Measurements from ENCODE around the gene MYBPC1. TPM values are rescaled to one million over a fixed set of nuclear protein-coding genes. Genes with fewer than 3 reads are reported as not detected.

Gene MYBPC1
- total RNA-seq, 1 donor from 2014 or later = not detected

DNA sequence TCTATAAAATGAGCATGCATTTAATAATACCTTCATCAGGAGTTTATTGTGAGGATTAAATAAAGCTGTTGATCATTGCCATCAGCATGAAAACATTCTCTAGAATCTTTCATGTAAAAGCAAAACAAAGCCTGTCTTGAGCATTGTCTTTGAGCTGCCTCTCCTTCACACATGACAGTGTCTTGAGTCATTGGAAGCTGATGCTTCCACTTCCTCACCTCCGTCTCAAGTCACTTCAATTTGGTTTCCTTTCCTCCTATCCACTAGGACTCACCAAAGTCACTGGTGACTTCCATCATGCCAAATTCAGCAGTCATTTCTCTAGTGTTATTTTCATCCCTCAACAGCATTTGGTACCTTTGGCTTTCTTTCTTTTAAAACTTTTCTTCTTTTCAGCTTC lies 31.6 kb upstream of the MYBPC1 start:
- no peaks in the 10 kb centered on the region for H3K36me3 ChIP-seq
- H3K27ac ChIP-seq = no peak overlapping the region
- no peaks in the 10 kb centered on the region for H3K9me3 ChIP-seq
- H3K4me3 ChIP-seq = no peak overlapping the region
- TF ChIP-seq POLR2AphosphoS5 (IDR thresholded peaks at IDR 0.05; ENCODE audit: insufficient read depth in 1 of 2, low read depth in 1 of 2) (no peak), POLR2A (IDR thresholded peaks at IDR 0.05) (no peak), CTCF (IDR thresholded peaks at IDR 0.05) (no peak)
- no peaks in the 10 kb centered on the region for H3K4me1 ChIP-seq
- no peak for DNase-seq (ENCODE audit: extremely low spot score in 2 of 2)
- intact Hi-C loops (cut with DNase I) = no loop called here
- no peaks in the 10 kb centered on the region for H3K27me3 ChIP-seq

DNA sequence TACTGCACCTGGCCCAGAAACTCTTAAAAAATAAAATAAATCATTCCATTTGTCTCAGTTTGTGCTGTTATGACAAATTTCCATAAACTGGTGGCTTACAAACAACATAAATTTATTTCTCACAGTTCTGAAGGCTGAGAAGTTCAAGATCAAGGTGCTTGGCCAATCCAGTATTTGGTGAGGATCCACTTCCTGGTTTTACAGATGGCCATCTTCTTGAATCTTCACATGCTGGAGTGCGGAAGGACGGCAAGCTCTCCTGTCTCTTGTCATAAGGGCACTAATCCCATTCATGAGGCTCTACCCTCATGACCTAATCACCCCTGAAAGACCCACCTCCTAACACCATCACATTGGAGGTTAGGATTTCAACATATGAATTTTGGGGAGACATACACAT lies 29.9 kb upstream of the MYBPC1 start:
- H3K9me3 ChIP-seq = no peaks in the 10 kb centered on the region
- no peak overlapping the region for H3K4me3 ChIP-seq
- DNase-seq (ENCODE audit: extremely low spot score in 2 of 2) = no peak
- no peaks in the 10 kb centered on the region for H3K27me3 ChIP-seq
- H3K36me3 ChIP-seq = no peaks in the 10 kb centered on the region
- intact Hi-C loops (cut with DNase I) = no loop called here
- TF ChIP-seq POLR2A (IDR thresholded peaks at IDR 0.05) (no peak), CTCF (IDR thresholded peaks at IDR 0.05) (no peak), POLR2AphosphoS5 (IDR thresholded peaks at IDR 0.05; ENCODE audit: insufficient read depth in 1 of 2, low read depth in 1 of 2) (no peak)
- no peaks in the 10 kb centered on the region for H3K4me1 ChIP-seq
- no peak overlapping the region for H3K27ac ChIP-seq

GRCh38 chr12:101566318-101566717 lies 28.5 kb upstream of the MYBPC1 start:
- TF ChIP-seq CTCF (IDR thresholded peaks at IDR 0.05) (no peak), POLR2AphosphoS5 (IDR thresholded peaks at IDR 0.05; ENCODE audit: insufficient read depth in 1 of 2, low read depth in 1 of 2) (no peak), POLR2A (IDR thresholded peaks at IDR 0.05) (no peak)
- no peaks in the 10 kb centered on the region for H3K4me1 ChIP-seq
- H3K9me3 ChIP-seq = no peaks in the 10 kb centered on the region
- no peaks in the 10 kb centered on the region for H3K27me3 ChIP-seq
- DNase-seq (ENCODE audit: extremely low spot score in 2 of 2) = no peak
- no peak overlapping the region for H3K27ac ChIP-seq
- no peak overlapping the region for H3K4me3 ChIP-seq
- H3K36me3 ChIP-seq = no peaks in the 10 kb centered on the region
- intact Hi-C loops (cut with DNase I) = no loop called here

- H3K36me3 ChIP-seq = no peaks in the 10 kb centered on the region
- no peaks in the 10 kb centered on the region for H3K27me3 ChIP-seq
- H3K9me3 ChIP-seq = no peaks in the 10 kb centered on the region
- H3K27ac ChIP-seq = no peak overlapping the region
- DNase-seq (ENCODE audit: extremely low spot score in 2 of 2) = no peak
- no peaks in the 10 kb centered on the region for H3K4me1 ChIP-seq
- H3K4me3 ChIP-seq = no peak overlapping the region
- TF ChIP-seq POLR2AphosphoS5 (IDR thresholded peaks at IDR 0.05; ENCODE audit: insufficient read depth in 1 of 2, low read depth in 1 of 2) (no peak), CTCF (IDR thresholded peaks at IDR 0.05) (no peak), POLR2A (IDR thresholded peaks at IDR 0.05) (no peak)
- intact Hi-C loops (cut with DNase I) = no loop called here
Observed at GRCh38 chr12:101567918-101568317, 26.9 kb upstream of the MYBPC1 start.

DNA sequence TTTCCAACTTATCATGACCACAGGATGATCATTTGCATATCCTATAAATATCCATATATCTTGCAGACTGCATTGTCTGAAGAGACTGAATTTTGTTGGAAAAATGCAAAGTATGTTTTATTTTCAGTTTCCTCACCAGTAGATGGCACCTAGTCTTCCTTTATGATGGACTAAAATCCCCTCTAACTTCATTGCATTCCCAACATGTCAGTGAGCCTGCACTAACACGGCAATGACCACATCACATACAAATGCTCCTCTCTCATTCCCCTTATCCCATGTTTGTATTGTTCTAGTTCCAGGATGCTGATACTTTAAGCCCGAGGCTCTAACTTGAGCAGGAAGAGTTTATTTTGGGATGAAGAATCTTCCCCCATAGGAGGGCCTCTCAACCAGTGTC lies 24.7 kb upstream of the MYBPC1 start:
- intact Hi-C loops (cut with DNase I) = no loop called here
- H3K4me1 ChIP-seq = no peaks in the 10 kb centered on the region

More for the DNA sequence above, 24.7 kb upstream of the MYBPC1 start:
- no peak overlapping the region for H3K4me3 ChIP-seq
- H3K27ac ChIP-seq = no peak overlapping the region
- no peaks in the 10 kb centered on the region for H3K27me3 ChIP-seq
- TF ChIP-seq CTCF (IDR thresholded peaks at IDR 0.05) (no peak), POLR2AphosphoS5 (IDR thresholded peaks at IDR 0.05; ENCODE audit: insufficient read depth in 1 of 2, low read depth in 1 of 2) (no peak), POLR2A (IDR thresholded peaks at IDR 0.05) (no peak)
- no peak for DNase-seq (ENCODE audit: extremely low spot score in 2 of 2)
- no peaks in the 10 kb centered on the region for H3K9me3 ChIP-seq
- no peaks in the 10 kb centered on the region for H3K36me3 ChIP-seq
